BE2C (cell line): ENCODE results near the gene CTSD.

Experiments
- DNase-seq: peaks from one replicate; pipeline ENCODE4 v3.0.0-alpha.2; 2020
- H3K27me3 ChIP-seq: fragments of 250-450 bp; sonication (Bioruptor Pico); 2 replicates; pipeline ENCODE4 v1.5.1; 2020; ENCODE audit warnings: mild to moderate bottlenecking
- H3K36me3 ChIP-seq: fragments of 250-450 bp; sonication (Bioruptor Pico); 2 replicates; pipeline ENCODE4 v1.5.1; 2020; ENCODE audit warnings: mild to moderate bottlenecking
- H3K4me1 ChIP-seq: fragments of 250-450 bp; sonication (Bioruptor Pico); 2 replicates; pipeline ENCODE4 v1.5.1; 2020
- H3K4me3 ChIP-seq: 2 replicates; pipeline ENCODE4 v1.5.1; 2011; ENCODE audit warnings: low read depth, low read length
- H3K9me3 ChIP-seq: fragments of 250-450 bp; sonication (Bioruptor Pico); 2 replicates; pipeline ENCODE4 v1.5.1; 2020
- TF ChIP-seq, protein P1 (sequence below): IDR thresholded peaks from 2 replicates; pipeline ENCODE4 v1.5.1; 2012; ENCODE audit warnings: mild to moderate bottlenecking, low read depth, low read length

CTSD gene

DNA sequence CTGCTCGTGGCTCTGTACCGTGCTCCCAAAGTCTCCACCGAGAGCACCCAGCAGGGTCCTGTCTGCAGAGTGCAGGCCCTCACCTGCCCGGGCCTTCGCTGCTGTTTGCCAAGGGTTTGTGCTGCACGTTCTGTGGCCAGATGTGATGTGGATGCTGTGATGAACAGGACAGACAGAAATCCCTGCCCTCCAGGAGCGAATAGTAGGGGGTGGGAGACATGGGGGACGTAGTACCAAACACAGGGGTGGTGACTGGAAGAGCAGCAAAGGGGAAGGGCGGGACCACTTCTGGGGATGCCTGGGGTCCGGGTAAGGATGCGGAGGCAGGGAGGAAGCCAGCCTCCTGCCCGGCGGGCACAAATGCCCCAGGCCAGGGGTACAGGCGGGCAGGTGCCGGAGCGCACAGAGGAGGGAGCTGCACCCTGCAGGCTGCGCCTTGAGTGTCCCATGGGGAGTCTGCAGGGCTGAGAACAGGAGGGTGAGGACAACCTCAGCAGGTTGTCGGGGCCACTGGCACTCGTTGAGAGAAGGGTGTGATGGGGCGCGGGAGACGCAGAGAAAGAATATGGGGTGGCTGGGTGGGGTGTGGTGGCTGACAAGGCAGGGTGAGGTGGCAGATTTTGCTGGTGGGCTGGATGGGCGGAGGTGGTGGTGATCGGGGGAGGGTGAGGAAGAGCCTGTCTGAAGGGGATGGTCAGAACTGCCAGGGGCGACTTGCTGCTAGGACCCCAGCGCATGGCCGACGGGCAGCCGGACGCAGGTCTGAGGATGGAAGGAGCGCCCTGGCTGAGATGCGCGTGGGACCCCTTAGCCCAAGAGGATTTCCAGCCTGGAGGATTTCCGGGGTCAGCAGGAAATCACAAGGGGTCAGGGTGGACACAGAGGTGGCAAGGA lies 16.3 kb upstream of the CTSD start:
- no peaks in the 10 kb centered on the region for H3K4me1 ChIP-seq
- TF ChIP-seq, protein P1, sequence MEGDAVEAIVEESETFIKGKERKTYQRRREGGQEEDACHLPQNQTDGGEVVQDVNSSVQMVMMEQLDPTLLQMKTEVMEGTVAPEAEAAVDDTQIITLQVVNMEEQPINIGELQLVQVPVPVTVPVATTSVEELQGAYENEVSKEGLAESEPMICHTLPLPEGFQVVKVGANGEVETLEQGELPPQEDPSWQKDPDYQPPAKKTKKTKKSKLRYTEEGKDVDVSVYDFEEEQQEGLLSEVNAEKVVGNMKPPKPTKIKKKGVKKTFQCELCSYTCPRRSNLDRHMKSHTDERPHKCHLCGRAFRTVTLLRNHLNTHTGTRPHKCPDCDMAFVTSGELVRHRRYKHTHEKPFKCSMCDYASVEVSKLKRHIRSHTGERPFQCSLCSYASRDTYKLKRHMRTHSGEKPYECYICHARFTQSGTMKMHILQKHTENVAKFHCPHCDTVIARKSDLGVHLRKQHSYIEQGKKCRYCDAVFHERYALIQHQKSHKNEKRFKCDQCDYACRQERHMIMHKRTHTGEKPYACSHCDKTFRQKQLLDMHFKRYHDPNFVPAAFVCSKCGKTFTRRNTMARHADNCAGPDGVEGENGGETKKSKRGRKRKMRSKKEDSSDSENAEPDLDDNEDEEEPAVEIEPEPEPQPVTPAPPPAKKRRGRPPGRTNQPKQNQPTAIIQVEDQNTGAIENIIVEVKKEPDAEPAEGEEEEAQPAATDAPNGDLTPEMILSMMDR, result no peak
- no peaks in the 10 kb centered on the region for H3K36me3 ChIP-seq
- no peaks in the 10 kb centered on the region for H3K27me3 ChIP-seq
- no peak overlapping the region for H3K4me3 ChIP-seq
- no peak for DNase-seq
- H3K9me3 ChIP-seq, result no peaks in the 10 kb centered on the region

DNA sequence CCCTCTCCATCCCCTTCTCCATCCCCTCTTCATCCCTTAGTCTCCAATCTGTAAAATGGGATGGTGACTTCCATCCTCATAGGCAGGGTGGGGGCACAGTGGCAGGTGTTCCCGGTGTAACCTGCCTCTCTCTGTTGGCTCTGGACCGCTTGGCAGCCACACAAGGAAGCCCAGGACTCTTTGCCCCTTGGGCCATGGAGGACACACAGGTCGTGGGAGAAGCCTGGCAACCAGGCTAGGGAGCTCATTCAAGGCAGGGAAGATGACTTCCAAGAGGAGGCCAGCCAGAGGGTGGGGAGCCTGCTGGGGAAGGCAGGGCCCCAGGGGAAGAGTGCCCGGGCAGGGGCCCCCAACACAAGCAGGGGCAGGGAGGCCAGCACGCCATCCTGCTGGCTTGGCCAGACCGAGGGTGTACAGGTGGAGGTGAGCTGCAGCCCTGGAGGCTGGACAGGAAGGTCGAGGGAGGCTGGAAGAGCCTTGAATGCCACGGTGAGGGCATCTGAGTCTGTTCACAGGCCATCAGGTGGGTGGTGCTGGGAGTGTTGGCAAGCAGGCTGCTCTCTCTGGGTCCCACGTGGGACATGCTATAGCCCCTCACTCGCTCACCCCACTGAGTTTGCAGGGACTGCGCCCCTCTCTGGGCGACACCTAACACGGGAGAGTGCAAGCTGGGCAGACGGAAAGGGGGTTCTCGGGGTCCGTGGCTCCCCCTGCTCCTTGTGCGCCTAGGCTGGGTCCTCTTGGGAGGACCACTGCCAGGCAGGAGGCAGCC lies 15.5 kb upstream of the CTSD start:
- Histone ChIP-seq H3K36me3 (no peaks in the 10 kb centered on the region), H3K27me3 (no peaks in the 10 kb centered on the region), H3K4me3 (no peak overlapping the region), H3K4me1 (no peaks in the 10 kb centered on the region), H3K9me3 (no peaks in the 10 kb centered on the region)
- TF ChIP-seq, protein P1, result no peak
- DNase-seq, result no peak

DNA sequence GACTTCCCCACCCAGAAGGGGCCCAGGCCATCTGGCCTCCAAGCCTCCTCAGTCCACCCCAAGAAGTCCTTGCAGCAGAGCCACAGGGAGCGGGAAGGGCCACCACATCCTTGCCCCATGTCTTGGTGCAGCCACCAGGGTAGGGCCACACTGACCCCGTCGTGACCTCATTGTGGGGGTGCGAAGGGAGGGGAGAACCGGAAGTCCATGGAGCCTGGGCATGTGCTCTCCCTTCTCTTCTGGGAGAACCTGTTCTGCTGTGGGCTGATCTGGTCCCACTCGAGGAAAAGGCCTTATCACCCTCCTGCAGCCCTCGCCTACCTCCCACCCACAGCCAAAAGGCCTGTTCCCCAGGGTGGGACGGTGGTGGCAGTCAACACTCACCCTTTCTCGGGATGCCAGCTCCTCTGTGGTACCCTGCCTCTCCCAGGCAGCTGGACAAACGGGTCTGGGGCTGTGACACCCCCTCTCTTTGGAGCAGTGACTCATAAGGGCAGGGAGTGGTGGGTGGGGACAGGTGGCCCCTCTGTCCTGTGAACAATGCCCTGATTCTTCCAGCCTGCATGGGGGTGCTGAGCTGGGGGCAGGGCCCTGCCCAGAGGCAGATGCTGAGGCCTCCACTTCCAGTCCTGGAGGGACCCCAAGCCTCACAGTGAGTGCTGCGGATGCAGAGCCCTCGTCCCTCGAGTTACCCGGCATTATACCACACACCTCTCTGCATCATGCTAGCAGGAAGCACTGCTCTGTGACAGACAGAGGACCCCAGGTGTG lies 14.6 kb upstream of the CTSD start:
- H3K4me1 ChIP-seq, result no peaks in the 10 kb centered on the region
- H3K4me3 ChIP-seq, result no peak overlapping the region
- no peak for DNase-seq
- no peaks in the 10 kb centered on the region for H3K9me3 ChIP-seq
- no peaks in the 10 kb centered on the region for H3K27me3 ChIP-seq
- H3K36me3 ChIP-seq, result no peaks in the 10 kb centered on the region
- TF ChIP-seq, protein P1, result no peak

DNA sequence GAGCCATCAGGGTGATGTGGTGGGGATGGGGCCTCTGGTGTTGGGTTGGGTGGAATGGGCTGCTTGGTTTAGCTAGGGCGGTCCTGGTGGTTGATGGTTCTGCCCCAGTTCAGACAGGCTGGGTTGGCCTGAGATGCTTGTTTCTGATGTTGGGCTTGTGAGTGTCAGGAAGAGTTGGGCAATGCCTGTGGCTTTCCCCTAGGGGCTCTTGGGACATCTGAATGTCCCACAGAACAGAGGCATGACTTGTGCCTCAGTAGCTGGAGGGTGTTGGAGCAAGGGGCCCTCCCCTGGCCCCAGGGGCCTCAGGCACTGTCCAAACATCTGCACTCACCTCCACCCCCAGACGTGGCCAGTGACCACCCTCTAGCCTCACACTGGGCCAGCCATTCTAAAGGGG lies 14.0 kb upstream of the CTSD start:
- no peaks in the 10 kb centered on the region for H3K9me3 ChIP-seq
- TF ChIP-seq, protein P1, result no peak
- no peak overlapping the region for H3K4me3 ChIP-seq
- H3K4me1 ChIP-seq, result no peaks in the 10 kb centered on the region
- no peaks in the 10 kb centered on the region for H3K27me3 ChIP-seq
- no peak for DNase-seq
- no peaks in the 10 kb centered on the region for H3K36me3 ChIP-seq

DNA sequence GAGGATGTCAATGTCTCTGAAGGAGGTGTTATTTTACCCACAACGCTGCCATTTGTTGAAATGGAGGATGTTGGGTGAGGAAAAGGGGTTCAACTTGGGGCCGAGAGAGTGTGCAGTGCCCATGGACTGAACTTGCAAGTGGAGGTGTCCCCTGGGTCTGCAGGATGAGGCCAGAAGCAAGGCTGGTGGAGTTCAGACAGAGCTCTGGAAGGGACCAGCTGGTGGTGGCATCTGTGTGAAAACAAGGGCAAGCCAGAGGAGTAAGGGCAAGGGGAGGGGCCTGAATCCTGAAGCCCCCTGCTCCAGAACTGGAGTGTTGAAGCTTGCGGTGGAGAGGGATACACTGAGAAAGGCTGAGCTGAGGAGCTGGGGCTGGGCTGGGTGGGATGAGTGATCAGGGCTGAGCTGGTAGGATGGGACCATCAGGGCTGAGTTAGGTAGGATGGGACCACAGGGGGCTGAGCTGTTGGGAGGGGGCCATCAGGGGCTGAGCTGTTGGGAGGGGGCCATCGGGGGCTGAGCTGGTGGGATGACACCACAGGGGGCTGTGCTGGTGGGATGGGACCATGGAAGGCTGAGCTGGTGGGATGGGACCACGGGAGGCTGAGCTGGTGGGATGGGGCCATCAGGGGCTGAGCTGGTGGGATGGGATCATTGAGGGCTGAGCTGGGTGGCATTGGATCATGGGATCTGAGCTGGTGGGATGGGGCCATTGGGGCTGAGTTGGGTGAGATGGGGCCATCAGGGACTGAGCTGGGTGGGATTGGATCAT lies 13.4 kb upstream of the CTSD start:
- Histone ChIP-seq H3K36me3 (no peaks in the 10 kb centered on the region), H3K9me3 (no peaks in the 10 kb centered on the region), H3K4me3 (no peak overlapping the region), H3K4me1 (no peaks in the 10 kb centered on the region), H3K27me3 (no peaks in the 10 kb centered on the region)
- DNase-seq, result no peak
- TF ChIP-seq, protein P1, result no peak
